ENCODE measurements around the gene IGFBP3. TPM values are rescaled to one million over a fixed set of nuclear protein-coding genes. Genes with fewer than 3 reads are reported as not detected.
"Not testable (repeated sequence)": the region's sequence is repeated elsewhere in the genome, so short reads cannot be mapped to it uniquely, and the experiment has no call there.

IGFBP3 gene
- total RNA-seq, 1 donor: 2,181 TPM

DNA sequence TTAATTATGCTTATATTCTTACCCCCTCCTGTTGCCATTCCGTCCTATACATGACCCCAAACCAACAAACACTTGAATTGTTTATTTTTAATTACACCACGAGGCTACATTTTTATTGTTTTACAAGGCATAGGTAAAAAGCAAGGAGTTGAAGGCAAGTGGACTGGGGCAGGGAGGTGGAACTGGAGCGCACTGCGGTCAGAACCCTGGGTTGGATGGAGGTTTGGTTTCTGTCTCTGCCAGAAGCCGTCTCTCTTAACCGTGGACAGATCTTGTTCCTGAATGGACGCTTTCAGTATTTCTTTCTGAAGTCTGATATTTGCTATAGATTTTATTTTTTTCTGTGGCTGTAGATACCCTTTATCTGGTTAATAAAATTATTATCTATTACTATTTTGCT lies 19.9 kb upstream of the IGFBP3 start:
- TF ChIP-seq, protein P1, sequence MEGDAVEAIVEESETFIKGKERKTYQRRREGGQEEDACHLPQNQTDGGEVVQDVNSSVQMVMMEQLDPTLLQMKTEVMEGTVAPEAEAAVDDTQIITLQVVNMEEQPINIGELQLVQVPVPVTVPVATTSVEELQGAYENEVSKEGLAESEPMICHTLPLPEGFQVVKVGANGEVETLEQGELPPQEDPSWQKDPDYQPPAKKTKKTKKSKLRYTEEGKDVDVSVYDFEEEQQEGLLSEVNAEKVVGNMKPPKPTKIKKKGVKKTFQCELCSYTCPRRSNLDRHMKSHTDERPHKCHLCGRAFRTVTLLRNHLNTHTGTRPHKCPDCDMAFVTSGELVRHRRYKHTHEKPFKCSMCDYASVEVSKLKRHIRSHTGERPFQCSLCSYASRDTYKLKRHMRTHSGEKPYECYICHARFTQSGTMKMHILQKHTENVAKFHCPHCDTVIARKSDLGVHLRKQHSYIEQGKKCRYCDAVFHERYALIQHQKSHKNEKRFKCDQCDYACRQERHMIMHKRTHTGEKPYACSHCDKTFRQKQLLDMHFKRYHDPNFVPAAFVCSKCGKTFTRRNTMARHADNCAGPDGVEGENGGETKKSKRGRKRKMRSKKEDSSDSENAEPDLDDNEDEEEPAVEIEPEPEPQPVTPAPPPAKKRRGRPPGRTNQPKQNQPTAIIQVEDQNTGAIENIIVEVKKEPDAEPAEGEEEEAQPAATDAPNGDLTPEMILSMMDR (IDR thresholded peaks at IDR 0.05; ENCODE audit: extremely low read depth, low read depth, low read length): no peak
- DNase-seq (ENCODE audit: insufficient read length, low spot score, missing footprints): no peak
- Histone ChIP-seq H3K27ac (ENCODE audit: low read depth, low read length) (no peak overlapping the region), H2AFZ (ENCODE audit: low read length) (peak overlapping the region; percentile 90), H4K20me1 (ENCODE audit: insufficient read depth, low read length) (no peaks in the 10 kb centered on the region), H3K79me2 (ENCODE audit: insufficient read depth, low read length) (no peaks in the 10 kb centered on the region), H3K36me3 (ENCODE audit: insufficient read depth, low read length) (no peaks in the 10 kb centered on the region), H3K4me2 (ENCODE audit: insufficient read depth, low read length) (peak overlapping the region; percentile 46), H3K4me3 (ENCODE audit: insufficient read depth, low read length) (peak overlapping the region; percentile 57), H3K27me3 (ENCODE audit: insufficient read depth, low read length) (no peaks in the 10 kb centered on the region), H3K9me3 (ENCODE audit: low read depth, low read length) (no peaks in the 10 kb centered on the region), H3K4me1 (ENCODE audit: insufficient read depth, low read length) (peaks cover 3% of the 10 kb centered on the region)

DNA sequence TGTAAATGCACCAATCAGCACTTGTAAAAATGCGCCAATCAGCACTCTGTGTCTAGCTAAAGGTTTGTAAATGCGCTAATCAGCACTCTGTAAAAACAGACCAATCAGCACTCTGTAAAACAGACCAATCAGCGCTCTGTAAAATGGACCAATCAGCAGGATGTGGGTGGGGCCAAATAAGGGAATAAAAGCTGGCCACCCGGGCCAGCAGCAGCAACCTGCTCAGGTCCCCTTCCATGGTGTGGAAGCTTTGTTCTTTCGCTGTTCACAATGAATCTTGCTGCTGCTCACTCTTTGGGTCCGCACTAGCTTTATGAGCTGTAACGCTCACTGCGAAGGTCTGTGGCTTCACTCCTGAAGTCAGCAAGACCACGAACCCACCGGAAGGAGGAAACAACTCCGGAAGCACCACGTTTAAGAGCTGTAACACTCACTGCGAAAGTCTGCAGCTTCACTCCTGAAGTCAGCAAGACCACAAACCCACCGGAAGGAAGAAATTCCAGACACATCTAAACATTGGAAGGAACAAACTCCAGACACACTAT lies 19.2 kb upstream of the IGFBP3 start:
- not testable (repeated sequence) for H3K36me3 ChIP-seq (ENCODE audit: insufficient read depth, low read length); H3K27ac ChIP-seq (ENCODE audit: low read depth, low read length); H3K79me2 ChIP-seq (ENCODE audit: insufficient read depth, low read length); H3K4me1 ChIP-seq (ENCODE audit: insufficient read depth, low read length); H3K9me3 ChIP-seq (ENCODE audit: low read depth, low read length); H4K20me1 ChIP-seq (ENCODE audit: insufficient read depth, low read length); H3K27me3 ChIP-seq (ENCODE audit: insufficient read depth, low read length); DNase-seq (ENCODE audit: insufficient read length, low spot score, missing footprints)
- peak overlapping the region; percentile 46 for H3K4me2 ChIP-seq (ENCODE audit: insufficient read depth, low read length)
- peak overlapping the region; percentile 57 for H3K4me3 ChIP-seq (ENCODE audit: insufficient read depth, low read length)
- peak overlapping the region; percentile 90 for H2AFZ ChIP-seq (ENCODE audit: low read length)

DNA sequence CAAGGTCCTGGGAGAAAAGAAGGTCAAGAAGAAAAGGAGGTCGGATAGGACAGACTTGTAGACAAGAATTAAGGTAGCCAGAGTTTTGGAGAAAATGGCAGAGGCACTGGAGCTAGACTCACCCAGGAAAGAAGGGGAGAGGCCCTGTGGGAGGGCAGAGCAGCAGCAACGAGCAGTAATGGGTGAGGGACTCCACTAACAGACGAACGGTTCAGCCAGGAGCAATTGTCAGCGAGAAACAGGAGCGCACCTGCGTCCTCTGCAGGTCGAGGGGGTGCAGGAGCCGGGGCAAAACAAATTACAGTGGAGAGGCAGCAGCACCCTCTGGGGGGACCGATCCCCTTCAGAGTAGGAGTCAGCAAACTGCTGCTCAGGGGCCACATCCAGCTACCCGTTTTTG lies 18.5 kb upstream of the IGFBP3 start:
- no peaks in the 10 kb centered on the region for H3K36me3 ChIP-seq (ENCODE audit: insufficient read depth, low read length)
- peaks cover 3% of the 10 kb centered on the region for H3K4me1 ChIP-seq (ENCODE audit: insufficient read depth, low read length)
- no peak overlapping the region for H3K4me3 ChIP-seq (ENCODE audit: insufficient read depth, low read length)
- no peak overlapping the region for H3K27ac ChIP-seq (ENCODE audit: low read depth, low read length)
- H4K20me1 ChIP-seq (ENCODE audit: insufficient read depth, low read length): no peaks in the 10 kb centered on the region
- no peak overlapping the region for H2AFZ ChIP-seq (ENCODE audit: low read length)
- no peaks in the 10 kb centered on the region for H3K9me3 ChIP-seq (ENCODE audit: low read depth, low read length)
- no peaks in the 10 kb centered on the region for H3K27me3 ChIP-seq (ENCODE audit: insufficient read depth, low read length)
- H3K4me2 ChIP-seq (ENCODE audit: insufficient read depth, low read length): no peak overlapping the region
- TF ChIP-seq, protein P1 (IDR thresholded peaks at IDR 0.05; ENCODE audit: extremely low read depth, low read depth, low read length): no peak
- H3K79me2 ChIP-seq (ENCODE audit: insufficient read depth, low read length): no peaks in the 10 kb centered on the region
- DNase-seq (ENCODE audit: insufficient read length, low spot score, missing footprints): no peak

DNA sequence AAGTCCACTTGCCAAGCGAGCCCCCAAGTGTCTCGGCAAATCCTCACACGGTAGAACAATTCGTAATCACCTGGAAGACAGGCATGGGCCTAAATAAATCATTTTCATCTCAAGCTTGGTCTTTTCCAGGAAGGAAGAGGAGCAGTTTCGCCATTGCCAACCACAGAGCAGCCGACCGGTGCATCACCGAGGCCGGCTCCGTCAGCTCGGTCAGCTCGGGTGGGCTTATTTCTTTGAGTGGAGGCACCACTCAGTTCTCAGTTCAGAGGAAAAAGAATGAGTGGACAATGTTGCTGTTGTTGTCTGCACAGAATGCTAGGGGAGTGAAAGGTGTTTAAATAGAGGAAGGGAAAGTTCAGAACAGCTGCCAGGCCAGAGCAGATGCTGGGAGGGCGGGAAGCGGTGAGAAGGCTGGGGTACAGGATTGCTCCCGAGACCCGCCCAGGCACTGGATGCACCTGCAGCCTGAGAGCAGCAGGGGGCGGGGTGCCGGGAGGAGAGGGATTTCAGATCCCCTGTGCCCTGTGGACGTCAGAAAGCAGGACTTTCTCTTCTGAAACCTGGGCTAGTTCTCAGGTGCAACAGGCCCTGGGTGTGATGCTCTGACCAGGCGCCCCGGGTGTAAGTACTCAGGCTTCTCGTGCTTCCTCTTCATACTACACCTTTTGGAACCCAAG lies 17.7 kb upstream of the IGFBP3 start:
- Histone ChIP-seq H3K27ac (ENCODE audit: low read depth, low read length) (no peak overlapping the region), H3K36me3 (ENCODE audit: insufficient read depth, low read length) (no peaks in the 10 kb centered on the region), H2AFZ (ENCODE audit: low read length) (no peak overlapping the region), H3K79me2 (ENCODE audit: insufficient read depth, low read length) (no peaks in the 10 kb centered on the region), H3K4me2 (ENCODE audit: insufficient read depth, low read length) (no peak overlapping the region), H4K20me1 (ENCODE audit: insufficient read depth, low read length) (no peaks in the 10 kb centered on the region), H3K4me1 (ENCODE audit: insufficient read depth, low read length) (peaks cover 2% of the 10 kb centered on the region), H3K9me3 (ENCODE audit: low read depth, low read length) (no peaks in the 10 kb centered on the region), H3K4me3 (ENCODE audit: insufficient read depth, low read length) (no peak overlapping the region), H3K27me3 (ENCODE audit: insufficient read depth, low read length) (no peaks in the 10 kb centered on the region)
- no peak for DNase-seq (ENCODE audit: insufficient read length, low spot score, missing footprints)
- TF ChIP-seq, protein P1 (IDR thresholded peaks at IDR 0.05; ENCODE audit: extremely low read depth, low read depth, low read length): no peak
